HUES64 (cell line): ENCODE data around the gene SH3BP1.

ENCODE experiments used
- H3K27ac ChIP-seq: 2 replicates; pipeline ENCODE4 v1.7.0; 2013; ENCODE audit warnings: low read depth, low read length, inconsistent platforms
- H3K27me3 ChIP-seq: 2 replicates; pipeline ENCODE4 v1.6.1; 2013; ENCODE audit warnings: mild to moderate bottlenecking, low read length; ENCODE audit not compliant: insufficient read depth
- H3K36me3 ChIP-seq: 2 replicates; pipeline ENCODE4 v1.6.1; 2013; ENCODE audit warnings: mild to moderate bottlenecking, low read length; ENCODE audit not compliant: insufficient read depth
- H3K4me1 ChIP-seq: 2 replicates; pipeline ENCODE4 v1.6.1; 2013; ENCODE audit warnings: mild to moderate bottlenecking, low read length, moderate library complexity; ENCODE audit not compliant: insufficient read depth
- H3K4me3 ChIP-seq: 2 replicates; pipeline ENCODE4 v1.5.1; 2013; ENCODE audit warnings: mild to moderate bottlenecking, low read length, moderate library complexity
- H3K9ac ChIP-seq: 2 replicates; pipeline ENCODE4 v1.6.1; 2013; ENCODE audit warnings: mild to moderate bottlenecking, low read depth, low read length
- H3K9me3 ChIP-seq: 2 replicates; pipeline ENCODE4 v1.6.1; 2013; ENCODE audit warnings: low read depth, low read length; ENCODE audit not compliant: insufficient read depth
- WGBS: fragments of 150-250, 120-280 bp; methylation state at CpG from one replicate; pipeline ENCODE4 v1.1.7; 2013; ENCODE audit warnings: missing lambda C conversion rate; 5-methylcytosine and 5-hydroxymethylcytosine counted together

Gene SH3BP1

GRCh38 chr22:37627545-37627944 lies 11.9 kb upstream of the SH3BP1 start:
- no peak overlapping the region for H3K9ac ChIP-seq
- WGBS, result 89% methylated on average over 6 of the region's 6 CpGs
- H3K27ac ChIP-seq, result no peak overlapping the region
- peaks cover 47% of the 10 kb centered on the region for H3K36me3 ChIP-seq
- no peak overlapping the region for H3K4me3 ChIP-seq
- H3K4me1 ChIP-seq, result 0 out of 2 replicates have a peak, but pooled peaks cover 3% of the 10 kb centered on the region
- H3K9me3 ChIP-seq, result no peaks in the 10 kb centered on the region
- no peaks in the 10 kb centered on the region for H3K27me3 ChIP-seq

GRCh38 chr22:37628830-37629229 lies 10.6 kb upstream of the SH3BP1 start:
- peaks cover 43% of the 10 kb centered on the region for H3K36me3 ChIP-seq

GRCh38 chr22:37629928-37630327 lies 9.5 kb upstream of the SH3BP1 start:
- H3K9ac ChIP-seq, result no peak overlapping the region
- H3K4me1 ChIP-seq, result peaks cover 19% of the 10 kb centered on the region
- H3K36me3 ChIP-seq, result peaks cover 33% of the 10 kb centered on the region
- H3K4me3 ChIP-seq, result no peak overlapping the region
- no peaks in the 10 kb centered on the region for H3K9me3 ChIP-seq
- H3K27me3 ChIP-seq, result no peaks in the 10 kb centered on the region
- 92% methylated on average over 10 of the region's 10 CpGs for WGBS
- H3K27ac ChIP-seq, result no peak overlapping the region

More at GRCh38 chr22:37628830-37629229, 10.6 kb upstream of the SH3BP1 start:
- no peak overlapping the region for H3K9ac ChIP-seq
- H3K9me3 ChIP-seq, result no peaks in the 10 kb centered on the region
- peaks cover 11% of the 10 kb centered on the region for H3K4me1 ChIP-seq
- H3K4me3 ChIP-seq, result no peak overlapping the region
- no peaks in the 10 kb centered on the region for H3K27me3 ChIP-seq
- no peak overlapping the region for H3K27ac ChIP-seq
- 94% methylated on average over 8 of the region's 8 CpGs for WGBS

GRCh38 chr22:37630839-37631435 lies 8.5 kb upstream of the SH3BP1 start:
- Histone ChIP-seq H3K9ac (no peak overlapping the region), H3K27ac (no peak overlapping the region), H3K36me3 (peaks cover 23% of the 10 kb centered on the region), H3K4me1 (peaks cover 19% of the 10 kb centered on the region), H3K4me3 (no peak overlapping the region), H3K9me3 (no peaks in the 10 kb centered on the region), H3K27me3 (no peaks in the 10 kb centered on the region)
- WGBS, result 93% methylated on average over 9 of the region's 9 CpGs

GRCh38 chr22:37631448-37632173 lies 7.9 kb upstream of the SH3BP1 start:
- no peak overlapping the region for H3K9ac ChIP-seq
- H3K4me1 ChIP-seq, result peaks cover 24% of the 10 kb centered on the region
- WGBS, result 95% methylated on average over 19 of the region's 19 CpGs
- no peaks in the 10 kb centered on the region for H3K9me3 ChIP-seq
- no peaks in the 10 kb centered on the region for H3K27me3 ChIP-seq
- H3K4me3 ChIP-seq, result no peak overlapping the region
- H3K27ac ChIP-seq, result no peak overlapping the region
- H3K36me3 ChIP-seq, result peaks cover 21% of the 10 kb centered on the region

- Histone ChIP-seq H3K4me3 (no peak overlapping the region), H3K27me3 (no peaks in the 10 kb centered on the region), H3K9me3 (no peaks in the 10 kb centered on the region), H3K9ac (no peak overlapping the region), H3K4me1 (peaks cover 28% of the 10 kb centered on the region), H3K36me3 (peaks cover 21% of the 10 kb centered on the region), H3K27ac (no peak overlapping the region; the same call in 1 of the 2 replicates)
- 96% methylated on average over 14 of the region's 14 CpGs for WGBS
Observed at GRCh38 chr22:37632174-37633088, 7.0 kb upstream of the SH3BP1 start.

GRCh38 chr22:37633089-37633624 lies 6.3 kb upstream of the SH3BP1 start:
- peaks cover 21% of the 10 kb centered on the region for H3K36me3 ChIP-seq
- no peak overlapping the region for H3K4me3 ChIP-seq
- WGBS, result 75% methylated on average over 11 of the region's 11 CpGs
- H3K9ac ChIP-seq, result no peak overlapping the region
- no peaks in the 10 kb centered on the region for H3K9me3 ChIP-seq
- H3K27me3 ChIP-seq, result no peaks in the 10 kb centered on the region
- H3K4me1 ChIP-seq, result peaks cover 28% of the 10 kb centered on the region
- H3K27ac ChIP-seq, result peak overlapping the region; percentile 78

GRCh38 chr22:37633625-37634416 lies 5.6 kb upstream of the SH3BP1 start:
- H3K27ac ChIP-seq, result peak overlapping the region; percentile 78
- H3K4me3 ChIP-seq, result peak overlapping the region; percentile 20

GRCh38 chr22:37634417-37634924 lies 5.0 kb upstream of the SH3BP1 start:
- 83% methylated on average over 8 of the region's 8 CpGs for WGBS
- Histone ChIP-seq H3K9me3 (no peaks in the 10 kb centered on the region), H3K4me3 (no peak overlapping the region), H3K27ac (peak overlapping the region; percentile 78; the same call in 1 of the 2 replicates), H3K27me3 (no peaks in the 10 kb centered on the region), H3K4me1 (peaks cover 36% of the 10 kb centered on the region), H3K9ac (0 out of 2 replicates have a peak overlapping the region, but pooled peaks have one; percentile 63), H3K36me3 (peaks cover 10% of the 10 kb centered on the region)

More at GRCh38 chr22:37633625-37634416, 5.6 kb upstream of the SH3BP1 start:
- Histone ChIP-seq H3K36me3 (peaks cover 16% of the 10 kb centered on the region), H3K9ac (peak overlapping the region; percentile 63), H3K27me3 (no peaks in the 10 kb centered on the region), H3K9me3 (no peaks in the 10 kb centered on the region), H3K4me1 (peaks cover 32% of the 10 kb centered on the region)
- WGBS, result 25% methylated on average over 24 of the region's 24 CpGs

- no peak overlapping the region for H3K4me3 ChIP-seq
- 96% methylated on average over 7 of the region's 7 CpGs for WGBS
- no peaks in the 10 kb centered on the region for H3K9me3 ChIP-seq
- no peaks in the 10 kb centered on the region for H3K27me3 ChIP-seq
- H3K4me1 ChIP-seq, result peaks cover 36% of the 10 kb centered on the region
- no peak overlapping the region for H3K9ac ChIP-seq
- H3K36me3 ChIP-seq, result peaks cover 3% of the 10 kb centered on the region; the same call in 1 of the 2 replicates
- H3K27ac ChIP-seq, result no peak overlapping the region
Observed at GRCh38 chr22:37635157-37635556, 4.3 kb upstream of the SH3BP1 start.
